Kidney capillary endothelial cell (primary cell): Measurements from ENCODE around the gene RAB22A.
A peak's percentile ranks its signal among the peaks of the same experiment; 100 is the strongest.
"Not testable (repeated sequence)": the region's sequence is repeated elsewhere in the genome, so short reads cannot be mapped to it uniquely, and the experiment has no call there.

Experiments used
- DNase-seq: peaks from one replicate; pipeline ENCODE4 v3.0.0-alpha.2; 2018; ENCODE audit warnings: low spot score

The RAB22A gene

GRCh38 chr20:58388882-58389323 is 79.4 kb downstream of the RAB22A start, which contains the start of gene VAPB:
VAPB (plus strand) TSS chr20:58389229; CDS start chr20:58389460, 231 bp downstream.
- peak; percentile 97 for DNase-seq

GRCh38 chr20:58389324-58389967 is 79.9 kb downstream of the RAB22A start:
- DNase-seq, result no peak

GRCh38 chr20:58389968-58390658 is 80.6 kb downstream of the RAB22A start:
- DNase-seq, result no peak

GRCh38 chr20:58390659-58391035 is 81.1 kb downstream of the RAB22A start:
- DNase-seq, result no peak

- no peak for DNase-seq
Measured at GRCh38 chr20:58392286-58392685, 82.8 kb downstream of the RAB22A start.

- DNase-seq, result no peak
Measured at GRCh38 chr20:58393299-58393698, 83.8 kb downstream of the RAB22A start.

GRCh38 chr20:58394801-58395200 is 85.3 kb downstream of the RAB22A start:
- DNase-seq, result no peak

- DNase-seq, result no peak
Measured at GRCh38 chr20:58395604-58396003, 86.1 kb downstream of the RAB22A start.

GRCh38 chr20:58397429-58397828 is 87.9 kb downstream of the RAB22A start:
- DNase-seq, result no peak

GRCh38 chr20:58398254-58398653 is 88.7 kb downstream of the RAB22A start:
- DNase-seq, result no peak

GRCh38 chr20:58399926-58400325 is 90.4 kb downstream of the RAB22A start:
- DNase-seq, result no peak

GRCh38 chr20:58401162-58401561 is 91.6 kb downstream of the RAB22A start:
- no peak for DNase-seq

- no peak for DNase-seq
Measured at GRCh38 chr20:58402305-58402704, 92.8 kb downstream of the RAB22A start.

- no peak for DNase-seq
Measured at GRCh38 chr20:58402827-58403226, 93.3 kb downstream of the RAB22A start.

GRCh38 chr20:58403272-58403671 is 93.8 kb downstream of the RAB22A start:
- no peak for DNase-seq

- DNase-seq, result no peak
Measured at GRCh38 chr20:58405504-58406291, 96.2 kb downstream of the RAB22A start.

GRCh38 chr20:58406422-58407001 is 97.0 kb downstream of the RAB22A start:
- no peak for DNase-seq

- DNase-seq, result peak; percentile 22
Measured at GRCh38 chr20:58407201-58407873, 97.8 kb downstream of the RAB22A start.

GRCh38 chr20:58407966-58408557 is 98.5 kb downstream of the RAB22A start:
- no peak for DNase-seq

- DNase-seq, result peak; percentile 39
Measured at GRCh38 chr20:58408603-58409246, 99.2 kb downstream of the RAB22A start.

GRCh38 chr20:58414216-58414615 is 104.7 kb downstream of the RAB22A start:
- not testable (repeated sequence) for DNase-seq
